Gastroesophageal sphincter (tissue), 4 donors: Measurements from ENCODE around the gene SATB1. TPM values are rescaled to one million over a fixed set of nuclear protein-coding genes. Genes with fewer than 3 reads are reported as not detected.

Source experiments
- ATAC-seq: fragments of 150-250 bp; one replicate; pipeline ENCODE4 v1.9.1; 2016; ENCODE audit warnings: mild to moderate bottlenecking, moderate library complexity
- H3K27ac ChIP-seq, 4 donors: fragments of 200-600 bp; sonication (generic) in 3 of 4; 1 replicate in 3 of 4; 2 replicates in 1 of 4; pipeline ENCODE4 v1.5.1; 2016 to 2019
- H3K27me3 ChIP-seq: fragments of 200-600 bp; sonication (generic); one replicate; pipeline ENCODE4 v1.5.1; 2019
- H3K36me3 ChIP-seq, 2 donors: fragments of 200-600 bp; sonication (generic); one replicate each; pipeline ENCODE4 v1.5.1; 2019; ENCODE audit warnings: control low read depth in 1 of 2
- H3K4me1 ChIP-seq, 3 donors: fragments of 200-600 bp; sonication (generic); 1 replicate in 2 of 3; 2 replicates in 1 of 3; pipeline ENCODE4 v1.5.1; 2016 to 2019; ENCODE audit warnings: control low read depth in 2 of 3
- H3K4me3 ChIP-seq, 2 donors: fragments of 200-600 bp; sonication (generic); one replicate each; pipeline ENCODE4 v1.5.1; 2019; ENCODE audit warnings: mild to moderate bottlenecking in 1 of 2, moderate library complexity in 1 of 2
- H3K9me3 ChIP-seq, 3 donors: fragments of 200-600 bp; sonication (generic); one replicate each; pipeline ENCODE4 v1.5.1; 2017 to 2019; ENCODE audit warnings: control low read depth in 2 of 3
- EP300 ChIP-seq: sonication (generic); formaldehyde crosslinking; IDR thresholded peaks from one replicate; pipeline ENCODE4 v1.6.1; 2017; ENCODE audit warnings: antibody characterized with exemption, mild to moderate bottlenecking
- POLR2A ChIP-seq, 2 donors: fragments of 450-650 bp; IDR thresholded peaks; one replicate each; pipeline ENCODE4 v1.6.1; 2017; ENCODE audit warnings: antibody characterized with exemption in 2 of 2, mild to moderate bottlenecking in 2 of 2, moderate library complexity in 1 of 2
- POLR2AphosphoS5 ChIP-seq: sonication (generic); formaldehyde crosslinking; IDR thresholded peaks from one replicate; pipeline ENCODE4 v1.6.1; 2017; ENCODE audit warnings: antibody characterized with exemption
- WGBS, 2 donors: methylation state at CpG; one replicate each; pipeline ENCODE4 v1.1.5; 2018; ENCODE audit warnings: low coverage in 1 of 2; 5-methylcytosine and 5-hydroxymethylcytosine counted together
- total RNA-seq, 4 donors: library from RNA; depleted of rRNA; stranded (reverse); fragments of >200 nt; gene quantifications; one replicate each; pipeline ENCODE4 v1.1.0, GENCODE V29; 2016
- TF ChIP-seq, protein P1 (sequence below), 4 experiments: fragments of 200-600 bp in 2 of 4; fragments of 450-650 bp in 2 of 4; sonication (generic) in 1 of 4; IDR thresholded peaks; one replicate each; pipeline ENCODE4 v1.5.1; 2017 to 2019; ENCODE audit warnings: antibody characterized with exemption in 4 of 4, mild to moderate bottlenecking in 2 of 4, moderate library complexity in 2 of 4

Gene SATB1
- total RNA-seq, 4 donors from 2014 or later: 41.5 to 61.2 (median 48.7) TPM

DNA sequence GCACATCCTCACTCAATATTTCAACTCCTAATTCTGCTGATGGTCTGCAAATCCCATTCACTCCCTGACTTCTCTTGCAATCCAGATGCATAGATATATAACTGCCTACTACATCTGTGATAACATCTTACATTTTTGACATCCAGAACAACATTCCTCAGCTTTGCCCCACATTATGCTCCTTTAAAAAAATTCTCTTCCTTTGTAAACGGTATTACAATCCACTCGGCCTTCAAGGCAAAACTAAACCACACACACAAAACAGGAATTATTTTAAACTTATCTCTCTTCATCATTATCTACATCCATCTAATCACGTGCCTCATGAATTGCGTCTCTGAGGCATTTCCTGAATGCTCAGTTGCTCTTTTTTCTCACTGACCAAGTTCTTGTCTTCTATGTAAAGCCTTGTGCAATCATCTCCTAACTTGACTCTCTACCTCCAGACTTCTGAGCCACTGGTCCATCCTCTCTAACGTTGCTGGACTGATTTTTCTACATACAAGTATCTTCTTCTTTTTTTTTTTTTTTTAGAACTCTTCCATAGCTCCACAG is 117.0 kb downstream of the SATB1 start:
- 56 to 69% methylated on average over 5 of the region's 5 CpGs for WGBS, 2 donors
- H3K36me3 ChIP-seq: no peaks in the 10 kb centered on the region
- no peak for ATAC-seq
- H3K4me1 ChIP-seq: no peaks in the 10 kb centered on the region
- no peaks in the 10 kb centered on the region for H3K9me3 ChIP-seq
- no peaks in the 10 kb centered on the region for H3K27me3 ChIP-seq
- H3K27ac ChIP-seq: no peak overlapping the region
- no peak overlapping the region for H3K4me3 ChIP-seq
- no peak for TF ChIP-seq POLR2A (IDR thresholded peaks at IDR 0.05)
- TF ChIP-seq POLR2AphosphoS5: no peak
- TF ChIP-seq, protein P1, sequence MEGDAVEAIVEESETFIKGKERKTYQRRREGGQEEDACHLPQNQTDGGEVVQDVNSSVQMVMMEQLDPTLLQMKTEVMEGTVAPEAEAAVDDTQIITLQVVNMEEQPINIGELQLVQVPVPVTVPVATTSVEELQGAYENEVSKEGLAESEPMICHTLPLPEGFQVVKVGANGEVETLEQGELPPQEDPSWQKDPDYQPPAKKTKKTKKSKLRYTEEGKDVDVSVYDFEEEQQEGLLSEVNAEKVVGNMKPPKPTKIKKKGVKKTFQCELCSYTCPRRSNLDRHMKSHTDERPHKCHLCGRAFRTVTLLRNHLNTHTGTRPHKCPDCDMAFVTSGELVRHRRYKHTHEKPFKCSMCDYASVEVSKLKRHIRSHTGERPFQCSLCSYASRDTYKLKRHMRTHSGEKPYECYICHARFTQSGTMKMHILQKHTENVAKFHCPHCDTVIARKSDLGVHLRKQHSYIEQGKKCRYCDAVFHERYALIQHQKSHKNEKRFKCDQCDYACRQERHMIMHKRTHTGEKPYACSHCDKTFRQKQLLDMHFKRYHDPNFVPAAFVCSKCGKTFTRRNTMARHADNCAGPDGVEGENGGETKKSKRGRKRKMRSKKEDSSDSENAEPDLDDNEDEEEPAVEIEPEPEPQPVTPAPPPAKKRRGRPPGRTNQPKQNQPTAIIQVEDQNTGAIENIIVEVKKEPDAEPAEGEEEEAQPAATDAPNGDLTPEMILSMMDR (IDR thresholded peaks at IDR 0.05): no peak
- no peak for TF ChIP-seq EP300

DNA sequence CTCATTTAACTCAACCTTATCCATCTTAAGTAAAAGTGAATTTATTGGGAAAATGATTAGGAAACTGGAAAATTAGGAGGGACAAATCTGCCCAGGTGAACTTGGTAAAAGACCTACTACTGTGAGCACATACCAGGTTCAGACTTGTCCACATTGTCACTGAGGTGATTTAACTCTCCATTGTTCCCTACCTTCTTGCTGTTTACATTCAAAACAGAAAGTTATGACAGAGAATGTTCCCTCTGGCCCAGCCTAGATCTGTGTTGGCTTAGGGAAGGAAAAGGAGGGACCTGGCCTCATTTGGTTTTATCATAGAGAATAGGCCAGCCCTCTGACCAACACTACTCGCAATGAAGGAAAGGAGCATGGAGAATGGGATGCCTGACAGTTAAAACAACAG is 117.6 kb downstream of the SATB1 start:
- Histone ChIP-seq H3K36me3 (no peaks in the 10 kb centered on the region), H3K4me3 (no peak overlapping the region), H3K4me1 (no peaks in the 10 kb centered on the region), H3K9me3 (no peaks in the 10 kb centered on the region), H3K27ac (no peak overlapping the region), H3K27me3 (no peaks in the 10 kb centered on the region)
- WGBS, 2 donors: 86 to 100% methylated on average over 1 of the region's 1 CpG
- ATAC-seq: no peak
- TF ChIP-seq EP300 (no peak), POLR2AphosphoS5 (no peak), POLR2A (IDR thresholded peaks at IDR 0.05) (no peak)
- TF ChIP-seq, protein P1 (IDR thresholded peaks at IDR 0.05): no peak

- H3K27me3 ChIP-seq: no peaks in the 10 kb centered on the region
- ATAC-seq: no peak
- H3K4me1 ChIP-seq: no peaks in the 10 kb centered on the region
- no peak overlapping the region for H3K4me3 ChIP-seq
- WGBS, 2 donors: 58 to 80% methylated on average over 1 of the region's 1 CpG
- no peak overlapping the region for H3K27ac ChIP-seq
- H3K36me3 ChIP-seq: no peaks in the 10 kb centered on the region
- TF ChIP-seq POLR2AphosphoS5 (no peak), POLR2A (IDR thresholded peaks at IDR 0.05) (no peak), EP300 (no peak)
- TF ChIP-seq, protein P1 (IDR thresholded peaks at IDR 0.05): no peak
- H3K9me3 ChIP-seq: peaks cover 0 to 5% (median 0%) of the 10 kb centered on the region in 3 donors
Measured at GRCh38 chr3:18302517-18302916, 122.6 kb downstream of the SATB1 start.

GRCh38 chr3:18301781-18302180 is 123.4 kb downstream of the SATB1 start:
- no peak for ATAC-seq
- H3K9me3 ChIP-seq: peaks cover 0 to 12% (median 4%) of the 10 kb centered on the region in 3 donors
- no peak for TF ChIP-seq POLR2AphosphoS5
- H3K27me3 ChIP-seq: no peaks in the 10 kb centered on the region
- no peak overlapping the region for H3K27ac ChIP-seq
- no peaks in the 10 kb centered on the region for H3K4me1 ChIP-seq
- H3K4me3 ChIP-seq: no peak overlapping the region
- no peaks in the 10 kb centered on the region for H3K36me3 ChIP-seq
- 100% methylated on average over 1 of the region's 1 CpG for WGBS, 2 donors

- peaks cover 0 to 21% (median 5%) of the 10 kb centered on the region in 3 donors for H3K9me3 ChIP-seq
- no peak for ATAC-seq
- no peaks in the 10 kb centered on the region for H3K36me3 ChIP-seq
- 29 to 71% methylated on average over 3 of the region's 3 CpGs for WGBS, 2 donors
- H3K4me1 ChIP-seq: no peaks in the 10 kb centered on the region
- H3K4me3 ChIP-seq: no peak overlapping the region
- H3K27me3 ChIP-seq: no peaks in the 10 kb centered on the region
- TF ChIP-seq, protein P1 (IDR thresholded peaks at IDR 0.05): no peak
- no peak for TF ChIP-seq POLR2A (IDR thresholded peaks at IDR 0.05)
- no peak for TF ChIP-seq POLR2AphosphoS5
- TF ChIP-seq EP300: no peak
- no peak overlapping the region for H3K27ac ChIP-seq
Measured at GRCh38 chr3:18300916-18301315, 124.2 kb downstream of the SATB1 start.
